GM15510 (cell line): Measurements from ENCODE around the gene UVRAG.

Source experiments
- POLR2A ChIP-seq: IDR thresholded peaks from 3 replicates; pipeline ENCODE4 v1.6.1; 2011; ENCODE audit warnings: borderline replicate concordance; ENCODE audit not compliant: insufficient read length; ENCODE audit errors: extremely low read depth

Gene UVRAG

GRCh38 chr11:75964071-75964470 lies 149.1 kb downstream of the UVRAG start:
- no peak for TF ChIP-seq POLR2A

- no peak for TF ChIP-seq POLR2A
These were observed 151.7 kb downstream of the UVRAG start for GRCh38 chr11:75966537-75967287.

- TF ChIP-seq POLR2A = no peak
These were observed 153.1 kb downstream of the UVRAG start for GRCh38 chr11:75968021-75968625.

GRCh38 chr11:75969626-75970308 lies 154.8 kb downstream of the UVRAG start:
- no peak for TF ChIP-seq POLR2A

- no peak for TF ChIP-seq POLR2A
These were observed 165.0 kb downstream of the UVRAG start for GRCh38 chr11:75980031-75980430.

- no peak for TF ChIP-seq POLR2A
These were observed 166.5 kb downstream of the UVRAG start for GRCh38 chr11:75981546-75981945.

- no peak for TF ChIP-seq POLR2A
These were observed 167.3 kb downstream of the UVRAG start for GRCh38 chr11:75982309-75982708.

- TF ChIP-seq POLR2A = no peak
These were observed 172.0 kb downstream of the UVRAG start for GRCh38 chr11:75986966-75987365.

- no peak for TF ChIP-seq POLR2A
These were observed 178.1 kb downstream of the UVRAG start for GRCh38 chr11:75993126-75993525.

GRCh38 chr11:75994616-75995015 lies 179.6 kb downstream of the UVRAG start:
- TF ChIP-seq POLR2A = no peak

- no peak for TF ChIP-seq POLR2A
These were observed 181.8 kb downstream of the UVRAG start for GRCh38 chr11:75996523-75997442.

- TF ChIP-seq POLR2A = no peak
These were observed 189.4 kb downstream of the UVRAG start for GRCh38 chr11:76004400-76004799.

- TF ChIP-seq POLR2A = no peak
These were observed 190.7 kb downstream of the UVRAG start for GRCh38 chr11:76005756-76006155.

GRCh38 chr11:76007166-76007565 lies 192.2 kb downstream of the UVRAG start:
- no peak for TF ChIP-seq POLR2A

GRCh38 chr11:76008474-76008873 lies 193.5 kb downstream of the UVRAG start:
- no peak for TF ChIP-seq POLR2A
